Measurements from ENCODE around the gene CRYBB1.

DNA sequence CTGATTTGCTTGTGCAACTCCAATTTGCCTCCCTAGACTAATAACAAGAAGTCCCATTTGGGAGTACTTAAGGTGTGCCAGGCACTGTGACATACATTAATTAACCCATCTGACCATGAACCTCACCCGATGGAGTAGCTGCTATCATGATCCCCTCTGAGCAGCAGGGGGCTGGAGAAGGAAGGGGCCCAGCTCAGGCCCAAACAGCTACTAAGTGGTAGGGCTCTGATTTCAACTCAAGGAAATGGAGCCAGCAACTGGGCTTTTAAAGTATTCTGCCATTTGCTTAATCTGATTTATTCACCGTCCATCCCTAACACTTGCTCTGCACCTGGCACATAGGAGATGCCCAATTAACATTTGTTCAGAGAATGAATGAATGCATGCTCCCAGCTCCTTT is 1.2 kb downstream of the CRYBB1 start:
- TF ChIP-seq, protein P1, sequence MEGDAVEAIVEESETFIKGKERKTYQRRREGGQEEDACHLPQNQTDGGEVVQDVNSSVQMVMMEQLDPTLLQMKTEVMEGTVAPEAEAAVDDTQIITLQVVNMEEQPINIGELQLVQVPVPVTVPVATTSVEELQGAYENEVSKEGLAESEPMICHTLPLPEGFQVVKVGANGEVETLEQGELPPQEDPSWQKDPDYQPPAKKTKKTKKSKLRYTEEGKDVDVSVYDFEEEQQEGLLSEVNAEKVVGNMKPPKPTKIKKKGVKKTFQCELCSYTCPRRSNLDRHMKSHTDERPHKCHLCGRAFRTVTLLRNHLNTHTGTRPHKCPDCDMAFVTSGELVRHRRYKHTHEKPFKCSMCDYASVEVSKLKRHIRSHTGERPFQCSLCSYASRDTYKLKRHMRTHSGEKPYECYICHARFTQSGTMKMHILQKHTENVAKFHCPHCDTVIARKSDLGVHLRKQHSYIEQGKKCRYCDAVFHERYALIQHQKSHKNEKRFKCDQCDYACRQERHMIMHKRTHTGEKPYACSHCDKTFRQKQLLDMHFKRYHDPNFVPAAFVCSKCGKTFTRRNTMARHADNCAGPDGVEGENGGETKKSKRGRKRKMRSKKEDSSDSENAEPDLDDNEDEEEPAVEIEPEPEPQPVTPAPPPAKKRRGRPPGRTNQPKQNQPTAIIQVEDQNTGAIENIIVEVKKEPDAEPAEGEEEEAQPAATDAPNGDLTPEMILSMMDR (IDR thresholded peaks at IDR 0.05; ENCODE audit: low read length), result no peak
- TF ChIP-seq EZH2phosphoT487 (IDR thresholded peaks at IDR 0.05; ENCODE audit: low read length), result no peak
- no peak for TF ChIP-seq EZH2 (optimal IDR thresholded peaks at IDR 0.05; ENCODE audit: low read depth, low read length)

All from MM.1S (cell line).